NCI-H187 treated with DMSO at 0.1 percent for 48 hours (cell line): Measurements from ENCODE around the gene CIT.
"Not testable (repeated sequence)": the region's sequence is repeated elsewhere in the genome, so short reads cannot be mapped to it uniquely, and the experiment has no call there.

Source experiments
- DNase-seq: peaks from one replicate; lab custom pipeline; 2025; lab: John Stamatoyannopoulos, UW

CIT gene

DNA sequence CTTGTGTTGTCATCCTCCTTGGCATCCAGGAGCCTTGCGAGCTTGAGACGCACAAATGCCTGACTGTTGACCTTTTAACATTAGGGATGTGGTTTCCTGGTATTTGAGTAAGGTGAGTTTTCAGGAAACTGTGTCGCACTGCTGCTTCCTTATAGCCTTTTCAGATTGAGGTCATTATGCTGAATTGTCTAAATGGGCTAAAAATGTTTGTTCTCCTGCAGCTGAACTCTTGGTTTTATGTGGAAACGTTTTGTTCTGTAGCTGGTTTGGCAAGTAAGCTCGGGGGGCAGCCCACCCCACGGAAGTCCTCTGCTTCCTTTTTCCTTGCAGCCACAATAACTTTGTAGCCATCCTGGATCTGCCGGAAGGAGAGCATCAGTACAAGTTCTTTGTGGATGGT is 203.5 kb downstream of the CIT start:
- DNase-seq, result no peak

DNA sequence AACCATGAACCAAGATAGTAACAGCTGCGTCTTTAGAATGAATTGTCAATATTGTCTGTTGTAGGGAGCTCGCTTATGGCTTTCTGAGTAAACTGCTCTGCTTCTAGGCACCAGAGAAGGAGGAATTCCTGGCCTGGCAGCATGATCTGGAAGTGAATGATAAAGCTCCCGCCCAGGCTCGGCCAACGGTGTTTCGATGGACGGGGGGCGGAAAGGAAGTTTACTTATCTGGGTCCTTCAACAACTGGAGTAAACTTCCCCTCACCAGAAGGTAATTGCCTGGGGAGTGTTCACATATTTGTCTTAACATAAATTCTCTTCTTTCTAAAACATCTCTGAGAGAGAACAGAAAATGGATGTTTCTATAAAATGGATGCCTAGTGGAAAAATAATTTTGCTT is 204.9 kb downstream of the CIT start:
- DNase-seq, result no peak

DNA sequence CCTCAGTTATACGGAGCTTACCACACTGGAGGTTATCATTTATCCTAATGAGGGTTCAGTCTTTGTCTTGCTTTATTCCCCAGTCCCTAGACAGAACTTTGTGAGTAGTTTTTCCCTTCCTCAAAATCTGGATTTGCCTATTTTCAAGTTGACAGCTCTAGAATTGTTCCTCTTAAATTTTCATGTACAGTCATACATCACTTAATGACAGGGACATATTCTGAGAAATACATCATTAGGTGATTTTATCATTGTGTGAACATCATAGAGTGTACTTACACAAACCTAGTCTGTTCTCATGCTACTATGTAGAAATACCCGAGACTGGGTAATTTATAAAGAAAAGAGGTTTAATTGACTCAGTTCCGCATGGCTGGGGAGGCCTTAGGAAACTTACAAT is 206.1 kb downstream of the CIT start:
- no peak for DNase-seq

- no peak for DNase-seq
These were observed 207.2 kb downstream of the CIT start for GRCh38 chr12:119669744-119670472.

DNA sequence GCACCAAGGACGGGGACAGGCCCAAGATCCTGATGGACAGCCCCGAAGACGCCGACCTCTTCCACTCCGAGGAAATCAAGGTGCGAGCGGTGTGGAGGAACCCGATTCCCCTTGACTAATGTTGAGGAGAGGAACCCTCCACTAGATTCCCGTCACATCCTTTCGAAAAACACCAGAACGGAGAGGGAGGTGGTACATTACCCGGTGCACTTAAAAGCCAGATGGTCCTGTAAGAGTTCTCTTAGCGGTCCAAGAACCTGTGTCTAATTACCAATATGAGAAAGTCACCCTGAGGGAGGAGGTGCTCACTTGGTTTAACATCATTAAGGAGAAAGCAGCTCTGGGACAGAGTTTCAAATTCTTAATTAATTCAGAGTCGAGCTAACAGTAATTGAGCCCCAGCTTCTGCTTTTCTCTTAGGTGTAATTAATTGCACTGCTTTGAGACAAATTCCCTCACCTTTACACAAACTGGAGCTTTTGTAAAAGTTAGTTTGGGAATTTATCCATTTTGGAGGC is 208.7 kb downstream of the CIT start:
- DNase-seq, result no peak

- peak; percentile 89 for DNase-seq
These were observed 209.4 kb downstream of the CIT start, which contains the start of gene PRKAB1 for GRCh38 chr12:119667577-119668323. PRKAB1 (plus strand) TSS chr12:119668133; CDS start chr12:119668245, 112 bp downstream.

- no peak for DNase-seq
These were observed 210.1 kb downstream of the CIT start for GRCh38 chr12:119666900-119667576.

DNA sequence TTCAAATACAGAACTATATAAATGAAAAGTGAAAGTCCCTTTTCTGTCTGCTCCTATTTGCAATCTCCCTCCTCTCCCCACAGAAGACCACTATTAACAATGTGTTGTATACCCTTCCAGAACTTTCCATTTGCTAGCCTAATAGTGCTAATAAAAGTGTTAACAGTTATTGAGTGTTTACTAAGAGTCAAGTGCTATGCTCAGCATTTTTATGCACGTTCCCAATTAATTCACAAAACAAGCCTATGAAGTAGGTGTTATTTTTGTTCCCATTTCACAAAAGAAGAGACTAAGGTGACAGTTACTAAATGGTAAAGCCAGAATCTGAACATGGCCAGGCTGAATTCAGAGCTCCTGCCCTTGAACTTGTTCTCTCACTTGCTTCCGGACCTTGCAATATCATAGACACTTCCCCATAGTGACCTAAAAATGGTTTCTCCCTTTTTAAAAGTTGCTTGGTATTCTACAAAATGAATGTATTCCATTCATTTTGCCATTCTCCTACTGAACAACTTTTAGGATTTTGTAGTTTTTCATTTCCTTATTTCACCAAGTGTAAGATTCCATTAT is 210.8 kb downstream of the CIT start:
- no peak for DNase-seq

DNA sequence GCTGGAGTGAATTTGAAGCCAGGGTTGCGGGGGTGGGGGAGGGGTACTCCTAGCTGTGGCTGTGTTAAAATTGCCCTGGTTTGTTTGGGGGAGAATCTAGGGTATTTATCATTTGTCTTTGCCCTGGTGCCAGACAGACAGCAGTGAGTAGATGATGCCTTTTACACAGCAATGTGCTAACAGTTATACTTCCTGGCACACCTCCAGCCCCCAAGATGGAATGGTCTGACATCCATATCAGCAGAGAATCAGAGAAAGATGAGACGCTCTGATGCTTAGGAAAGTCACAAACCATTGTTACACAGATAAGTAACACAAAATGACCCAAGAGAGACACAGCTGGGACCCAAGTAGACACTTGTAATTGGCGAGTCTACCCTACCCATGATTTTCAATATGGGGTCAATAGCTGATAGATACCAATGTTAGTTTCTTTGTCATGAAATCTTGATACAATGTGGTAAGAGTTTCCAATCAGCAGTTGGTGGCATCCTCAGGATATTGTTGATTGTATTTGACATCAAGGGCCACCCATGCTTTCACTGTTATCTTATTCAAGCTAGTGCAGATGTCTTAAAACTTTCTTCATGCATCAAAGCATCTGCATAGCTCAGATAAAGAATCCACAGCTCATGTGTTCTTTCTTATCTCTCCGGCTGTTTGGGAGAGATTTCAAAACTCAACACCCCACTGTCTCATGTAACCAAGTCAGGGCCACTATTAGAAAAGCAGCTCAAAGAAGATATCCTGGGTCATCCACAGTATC is 211.8 kb downstream of the CIT start:
- DNase-seq, result no peak

DNA sequence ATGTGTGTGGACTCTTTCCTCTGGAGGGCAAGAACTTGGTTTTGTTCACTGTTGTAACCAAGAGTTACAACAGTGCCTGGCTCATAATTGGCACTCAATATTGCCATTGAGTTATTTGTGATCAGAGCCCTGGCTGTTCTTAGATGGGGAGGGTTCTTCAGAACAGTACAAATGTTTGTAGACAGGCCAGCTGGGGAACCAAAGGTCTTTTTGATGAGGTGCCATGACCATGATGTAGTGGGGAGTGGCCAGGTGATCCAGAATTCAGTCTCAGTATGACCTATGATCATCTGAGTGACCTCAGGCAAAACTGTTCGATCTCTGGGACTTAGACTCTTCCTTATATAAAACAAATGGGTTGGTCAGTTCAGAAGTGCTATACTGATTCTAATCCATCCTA is 212.5 kb downstream of the CIT start:
- DNase-seq, result no peak

DNA sequence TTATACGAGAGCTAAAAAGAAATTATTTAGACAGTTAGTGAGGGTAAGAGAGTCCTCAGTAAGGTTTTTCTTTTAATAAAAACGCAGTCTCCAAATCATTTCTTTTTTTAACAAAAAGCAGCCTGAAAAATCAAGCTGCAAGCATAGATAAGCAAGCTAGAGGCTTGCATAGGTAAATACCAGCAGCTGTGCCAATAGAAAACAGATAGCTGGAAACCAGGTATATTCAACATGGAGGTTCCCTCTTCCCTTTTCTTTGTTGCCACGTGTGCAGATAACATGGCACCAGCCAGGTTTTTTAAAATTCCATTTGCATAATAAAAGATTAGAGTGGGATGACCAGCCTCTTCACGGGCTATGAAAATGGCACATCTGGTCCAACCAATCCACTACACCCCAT is 215.2 kb downstream of the CIT start:
- no peak for DNase-seq

- no peak for DNase-seq
These were observed 217.0 kb downstream of the CIT start for GRCh38 chr12:119660076-119660475.

GRCh38 chr12:119659289-119659897 is 217.7 kb downstream of the CIT start:
- peak; percentile 10 for DNase-seq

GRCh38 chr12:119658166-119658565 is 219.0 kb downstream of the CIT start:
- not testable (repeated sequence) for DNase-seq

GRCh38 chr12:119657001-119657400 is 220.1 kb downstream of the CIT start:
- not testable (repeated sequence) for DNase-seq

- DNase-seq, result no peak
These were observed 224.5 kb downstream of the CIT start for GRCh38 chr12:119652665-119653064.

DNA sequence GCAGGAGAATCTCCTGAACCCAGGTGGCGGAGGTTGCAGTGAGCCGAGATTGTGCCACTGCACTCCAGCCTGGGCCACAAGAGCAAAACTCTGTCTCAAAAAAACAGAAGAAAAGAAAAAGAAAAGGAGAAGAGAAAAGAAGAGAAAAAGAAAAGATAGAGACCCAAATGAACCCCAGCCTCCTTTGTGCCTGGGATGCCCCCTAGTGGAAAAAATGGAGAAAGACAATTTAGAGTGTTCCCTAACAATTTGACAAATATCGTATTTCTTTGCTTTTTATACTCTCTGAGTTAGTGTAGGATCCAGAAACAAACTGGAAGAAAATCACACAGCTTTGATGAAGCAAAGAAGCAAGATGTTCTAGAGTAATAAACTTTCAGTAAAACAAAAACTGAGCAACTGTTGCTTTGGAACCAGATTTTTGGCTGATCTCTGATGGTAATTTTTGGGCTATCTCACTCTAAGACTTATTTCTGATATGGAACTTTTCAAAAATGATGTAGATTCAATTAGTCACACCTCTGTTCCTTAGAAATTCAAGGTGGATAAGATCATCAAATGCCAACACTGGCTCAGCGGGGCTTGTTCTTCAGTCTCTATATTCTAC is 227.8 kb downstream of the CIT start:
- no peak for DNase-seq

DNA sequence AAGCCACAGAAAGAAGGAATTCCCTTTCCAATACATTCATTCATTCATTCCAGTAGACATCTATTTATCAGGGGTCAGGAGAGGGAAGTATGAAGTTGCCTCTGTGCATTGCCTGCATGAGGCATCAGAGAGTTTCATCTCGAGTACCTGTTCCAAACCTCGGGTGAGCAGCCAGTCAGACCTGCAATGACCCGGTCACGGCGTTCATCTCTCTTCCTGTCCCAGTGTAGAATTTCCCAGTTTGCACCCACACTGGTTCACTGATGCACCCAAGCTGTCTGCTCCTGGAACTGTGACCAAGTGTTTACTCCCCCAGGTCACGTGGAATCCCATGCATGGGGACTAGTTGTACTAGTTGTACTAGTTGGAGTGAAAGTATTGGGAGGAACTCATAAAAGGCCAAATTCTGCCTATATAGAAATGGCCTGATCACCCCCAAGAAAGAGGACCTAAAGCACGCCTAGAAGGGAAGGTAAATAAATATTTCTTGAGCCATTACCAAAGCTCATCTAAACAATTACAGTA is 231.5 kb downstream of the CIT start:
- no peak for DNase-seq

GRCh38 chr12:119644930-119645329 is 232.2 kb downstream of the CIT start:
- DNase-seq, result no peak

GRCh38 chr12:119642986-119643385 is 234.1 kb downstream of the CIT start:
- DNase-seq, result no peak
